Measurements from ENCODE around the gene RPL36.
"Not testable (repeated sequence)": the region's sequence is repeated elsewhere in the genome, so short reads cannot be mapped to it uniquely, and the experiment has no call there.

The RPL36 gene

DNA sequence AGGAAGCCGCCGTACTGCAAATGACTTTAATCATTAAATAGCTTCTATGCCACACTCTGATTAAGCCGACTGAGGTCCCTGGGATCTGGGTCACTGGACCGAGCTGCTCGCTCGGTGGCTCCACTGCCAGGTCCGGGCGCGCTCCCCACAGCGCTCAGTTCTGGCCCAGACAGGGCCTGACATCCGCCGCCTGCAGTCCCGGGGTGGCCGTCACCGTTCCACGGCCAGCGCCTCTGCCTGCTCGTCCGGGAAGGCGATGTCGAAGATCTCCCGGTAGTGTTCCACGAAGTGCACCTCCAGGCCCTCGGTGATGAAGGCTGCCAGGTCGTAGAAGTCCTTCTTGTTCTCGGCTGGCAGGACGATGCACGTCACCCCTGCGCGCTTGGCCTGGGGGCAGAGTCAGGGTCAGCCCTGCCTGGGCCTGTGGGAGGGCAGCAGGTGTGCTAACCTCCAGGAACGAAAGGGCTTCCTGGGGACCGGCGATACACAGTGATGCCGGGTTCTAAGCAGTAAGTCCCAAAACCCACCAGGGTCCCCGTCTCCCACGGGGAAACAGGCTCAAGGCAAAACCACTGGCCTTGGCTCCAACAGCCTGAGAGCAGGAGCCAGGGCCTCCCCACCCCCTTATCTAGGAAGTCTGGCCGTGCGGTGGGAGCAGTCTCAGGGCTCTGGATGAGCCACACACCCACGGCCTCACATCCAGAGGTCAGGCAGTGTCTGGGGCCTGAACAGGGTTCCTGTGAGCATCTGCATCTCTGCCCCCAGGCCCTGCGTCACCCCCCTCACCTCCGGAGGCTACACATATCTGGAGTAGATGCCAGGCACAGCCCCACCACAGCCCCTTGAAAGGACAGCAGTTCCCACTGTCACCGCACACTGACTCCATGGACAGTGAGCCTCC is 2.0 kb downstream of the RPL36 start:
- peak; percentile 53 for DNase-seq

DNA sequence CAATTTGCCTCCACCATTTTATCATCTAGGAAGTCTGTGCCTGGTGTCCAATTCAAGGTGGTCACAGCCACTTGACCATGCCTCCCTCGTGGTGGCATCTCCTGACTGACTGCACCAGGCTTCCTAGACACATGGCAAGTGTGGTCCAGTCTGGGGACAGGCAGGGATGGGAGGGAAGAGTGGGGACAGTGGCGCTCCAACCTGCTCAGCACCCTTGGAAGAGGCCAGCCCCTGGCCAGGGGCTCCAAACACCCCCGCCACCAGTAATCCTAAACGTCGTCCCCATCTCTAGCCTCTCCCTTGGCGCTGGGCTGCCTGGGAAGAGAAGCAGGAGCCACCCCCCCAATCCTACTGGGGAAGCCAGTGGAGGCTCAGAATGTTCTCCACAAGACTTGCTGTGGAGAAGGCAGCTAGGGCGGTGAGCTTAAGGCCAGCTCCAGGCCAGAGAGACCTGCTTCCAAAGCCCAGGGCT is 2.7 kb downstream of the RPL36 start:
- DNase-seq: peak; percentile 41

GRCh38 chr19:5693195-5694166 is 3.4 kb downstream of the RPL36 start:
- peak; percentile 53 for DNase-seq

DNA sequence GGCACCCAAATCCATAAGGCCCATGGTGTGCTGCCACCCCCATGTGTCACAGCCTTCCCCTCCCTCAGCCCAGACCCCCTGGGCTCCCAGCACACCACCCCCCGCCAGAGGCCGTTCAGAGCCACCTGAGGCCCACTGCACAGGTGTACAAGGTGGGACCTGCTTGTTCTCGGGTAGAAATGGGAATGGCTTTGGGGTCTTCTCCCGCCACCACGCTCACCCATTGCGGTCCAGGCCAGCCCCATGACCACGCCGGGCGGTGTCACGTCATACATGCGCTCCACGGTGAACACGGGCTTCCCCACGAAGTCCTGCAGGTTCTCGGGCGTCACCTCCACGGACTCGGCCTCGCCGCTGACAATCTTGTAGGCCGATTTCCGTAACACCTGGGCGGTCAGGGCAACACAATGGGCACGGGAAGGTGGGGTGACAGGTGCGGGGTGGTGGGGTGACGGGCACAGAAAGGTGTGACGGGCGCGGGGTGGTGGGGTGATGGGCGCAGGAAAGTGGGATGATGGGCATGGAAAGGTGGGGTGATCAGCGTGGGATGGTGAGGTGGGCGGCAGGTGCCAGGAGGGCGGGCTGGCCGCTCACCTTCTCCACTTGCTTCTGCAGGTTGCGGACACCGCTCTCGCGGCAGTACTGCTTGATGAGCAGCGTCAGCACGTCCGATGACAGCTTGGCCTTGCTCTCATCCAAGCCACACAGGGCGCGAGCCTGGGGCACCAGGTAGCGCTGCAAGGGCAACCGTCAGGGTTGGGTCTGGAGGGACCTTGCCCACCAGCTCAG is 4.3 kb downstream of the RPL36 start:
- DNase-seq: peak; percentile 29

DNA sequence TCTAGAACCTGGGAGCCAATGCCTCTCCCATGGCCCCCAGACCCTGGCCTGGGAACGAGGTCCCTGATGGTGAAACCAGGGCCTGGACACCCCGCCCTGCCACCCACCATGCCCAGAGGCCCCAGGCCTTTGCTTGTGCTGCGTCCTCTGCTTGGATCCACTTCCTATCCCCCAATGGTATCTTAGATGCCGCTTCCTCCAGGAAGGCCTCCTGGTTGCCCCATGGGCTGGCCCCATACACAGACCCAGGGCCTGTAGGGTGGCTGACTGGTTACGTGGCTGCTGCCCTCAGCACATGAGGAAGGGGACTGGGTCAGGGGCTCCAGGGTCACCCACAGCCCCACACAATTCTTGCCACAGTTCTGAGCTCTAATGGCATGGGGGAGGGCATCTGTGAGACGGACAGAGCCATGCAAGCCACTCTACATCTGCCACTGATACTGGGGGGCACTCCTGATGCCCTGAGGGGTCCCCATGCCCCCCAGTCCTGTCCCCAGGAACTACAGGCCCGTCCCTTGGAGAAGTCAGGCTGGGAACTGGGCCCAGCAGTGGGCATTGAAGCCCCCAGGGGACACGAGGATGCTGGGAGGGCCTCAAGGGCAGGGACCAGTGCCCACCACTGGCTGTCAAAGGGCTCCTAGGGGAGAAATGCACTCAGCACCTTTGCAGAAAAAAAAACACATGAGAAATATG is 5.0 kb downstream of the RPL36 start:
- no peak for DNase-seq

- DNase-seq: no peak
Measured at GRCh38 chr19:5695649-5696195, 5.6 kb downstream of the RPL36 start.

DNA sequence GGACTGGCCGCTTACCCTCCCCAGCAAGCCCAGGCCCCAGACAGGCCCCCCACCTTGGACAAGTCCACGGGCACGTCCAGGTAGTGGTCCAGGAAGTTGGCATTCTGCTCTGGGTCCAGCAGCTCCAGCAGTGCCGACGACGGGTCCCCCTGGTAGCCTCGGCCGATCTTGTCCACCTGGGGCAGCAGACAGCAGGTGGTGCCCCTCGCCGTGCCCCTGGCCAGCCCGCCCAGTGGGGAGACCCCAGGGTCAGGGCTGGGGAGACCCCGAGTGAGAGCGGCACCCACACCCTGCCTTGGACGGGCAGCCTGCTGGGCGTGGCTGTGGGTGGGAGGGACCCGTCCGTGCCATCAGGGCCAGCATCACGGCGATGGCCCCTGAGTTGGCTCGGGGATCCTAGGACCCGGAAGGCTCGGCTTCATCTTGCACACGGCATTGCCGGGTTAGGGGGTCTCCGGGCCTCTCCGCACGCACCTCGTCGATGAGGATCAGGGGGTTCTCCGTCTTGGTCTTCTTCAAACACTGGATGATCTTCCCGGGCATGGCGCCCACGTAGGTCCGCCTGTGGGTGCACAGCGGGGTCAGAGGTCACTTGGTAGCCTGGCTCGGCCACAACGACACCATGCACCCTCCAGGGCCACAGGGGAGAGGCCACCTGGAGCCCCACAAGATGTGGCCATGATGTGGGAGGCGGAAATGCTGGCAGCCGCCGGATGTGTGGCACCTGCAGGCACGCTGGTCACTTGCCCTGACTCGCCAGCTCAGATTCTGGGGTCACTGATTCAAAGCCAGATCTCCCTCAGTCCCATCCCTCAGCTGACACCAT is 6.3 kb downstream of the RPL36 start:
- no peak for DNase-seq

- DNase-seq: no peak
Measured at GRCh38 chr19:5697022-5697889, 7.2 kb downstream of the RPL36 start.

- no peak for DNase-seq
Measured at GRCh38 chr19:5697890-5698634, 8.0 kb downstream of the RPL36 start.

DNA sequence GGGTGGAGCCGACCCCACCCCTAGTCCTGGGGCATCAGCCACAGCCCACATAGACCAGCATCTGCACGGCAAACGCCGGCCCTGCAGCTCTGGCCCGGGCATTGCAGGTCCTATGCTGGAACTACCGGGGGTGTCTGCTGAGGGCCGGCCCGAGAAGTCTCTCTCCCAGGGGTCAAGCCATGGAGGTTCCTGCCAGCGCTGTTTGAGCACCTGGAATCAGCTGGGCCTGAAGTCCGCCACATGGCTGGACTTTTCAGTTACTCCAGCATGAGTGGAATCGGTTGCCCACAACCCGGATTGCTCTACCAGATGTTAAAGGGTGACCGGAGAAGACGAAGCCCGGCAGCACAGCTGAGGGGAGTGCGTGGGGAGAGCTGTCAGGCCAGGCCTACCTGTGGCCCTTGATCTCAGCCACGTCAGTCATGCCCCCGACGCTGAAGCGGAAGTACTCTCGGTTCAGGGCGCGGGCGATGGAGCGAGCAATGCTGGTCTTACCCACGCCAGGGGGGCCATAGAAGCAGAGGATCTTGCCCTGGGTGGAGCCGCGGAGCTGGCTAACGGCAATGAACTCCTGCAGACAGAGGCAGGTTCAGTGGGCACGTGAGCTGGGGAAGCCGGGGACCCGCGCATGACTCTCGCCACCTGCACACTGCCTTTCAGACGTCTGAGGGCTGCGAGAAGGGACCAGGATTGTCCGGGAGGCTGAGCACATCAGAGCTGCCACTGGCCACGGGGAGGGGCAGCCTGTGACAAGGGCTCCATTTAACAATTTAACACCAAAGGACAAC is 8.7 kb downstream of the RPL36 start:
- DNase-seq: no peak

GRCh38 chr19:5700455-5701092 is 10.5 kb downstream of the RPL36 start:
- no peak for DNase-seq

DNA sequence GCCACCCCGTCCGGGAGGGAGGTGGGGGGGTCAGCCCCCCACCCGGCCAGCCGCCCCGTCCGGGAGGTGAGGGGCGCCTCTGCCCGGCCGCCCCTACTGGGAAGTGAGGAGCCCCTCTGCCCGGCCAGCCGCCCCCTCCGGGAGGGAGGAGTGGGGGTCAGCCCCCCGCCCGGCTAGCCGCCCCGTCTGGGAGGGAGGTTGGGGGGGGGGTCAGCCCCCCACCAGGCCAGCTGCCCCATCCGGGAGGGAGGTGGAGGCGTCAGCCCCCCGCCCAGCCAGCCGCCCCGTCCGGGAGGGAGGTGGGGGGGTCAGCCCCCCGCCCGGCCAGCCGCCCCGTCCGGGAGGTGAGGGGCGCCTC is 11.9 kb downstream of the RPL36 start:
- not testable (repeated sequence) for DNase-seq

GRCh38 chr19:5703819-5704818 is 14.0 kb downstream of the RPL36 start:
- no peak for DNase-seq

GRCh38 chr19:5705552-5705951 is 15.5 kb downstream of the RPL36 start:
- DNase-seq: no peak

DNA sequence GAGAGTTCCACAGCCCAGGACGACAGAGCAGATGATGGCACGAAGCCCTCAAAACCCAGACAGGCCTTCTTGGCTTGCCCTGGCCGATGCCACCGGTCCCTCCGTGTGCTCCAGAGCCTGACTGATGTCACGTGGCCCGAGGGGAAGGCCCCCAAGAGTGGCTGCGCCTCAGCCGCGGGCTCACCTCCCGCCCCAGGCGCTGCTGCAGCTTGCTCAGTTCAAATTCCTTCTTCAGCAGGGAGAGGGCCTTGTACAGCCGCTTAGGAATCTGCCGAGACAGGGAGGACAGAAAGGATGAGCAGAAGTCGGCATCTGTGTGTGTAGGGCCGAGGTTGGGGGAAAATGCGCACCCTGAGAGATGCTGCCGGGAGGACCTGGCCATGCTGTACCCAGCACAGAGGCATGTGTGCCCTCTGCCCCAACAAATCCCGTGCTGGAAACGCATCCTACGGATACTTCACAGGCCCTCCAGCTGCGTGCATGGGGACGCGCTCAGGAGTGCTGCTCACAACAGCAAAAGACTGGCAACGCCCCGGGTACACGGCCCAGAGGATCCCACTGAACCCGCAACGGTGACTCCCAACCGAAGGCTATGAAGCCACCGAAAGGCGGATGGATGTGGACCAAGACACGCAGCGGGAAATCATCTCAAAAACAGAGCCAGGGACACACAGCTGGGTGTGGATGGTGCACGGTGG is 16.9 kb downstream of the RPL36 start:
- DNase-seq: no peak
